ENCODE measurements around the gene ZNF224.

Gene ZNF224

GRCh38 chr19:44093931-44094765 lies at the start of gene ZNF224:
ZNF224 (plus strand) TSS chr19:44094361; CDS start chr19:44097874, 3,513 bp downstream.
- TF ChIP-seq CTCF (IDR thresholded peaks at IDR 0.05) = no peak

DNA sequence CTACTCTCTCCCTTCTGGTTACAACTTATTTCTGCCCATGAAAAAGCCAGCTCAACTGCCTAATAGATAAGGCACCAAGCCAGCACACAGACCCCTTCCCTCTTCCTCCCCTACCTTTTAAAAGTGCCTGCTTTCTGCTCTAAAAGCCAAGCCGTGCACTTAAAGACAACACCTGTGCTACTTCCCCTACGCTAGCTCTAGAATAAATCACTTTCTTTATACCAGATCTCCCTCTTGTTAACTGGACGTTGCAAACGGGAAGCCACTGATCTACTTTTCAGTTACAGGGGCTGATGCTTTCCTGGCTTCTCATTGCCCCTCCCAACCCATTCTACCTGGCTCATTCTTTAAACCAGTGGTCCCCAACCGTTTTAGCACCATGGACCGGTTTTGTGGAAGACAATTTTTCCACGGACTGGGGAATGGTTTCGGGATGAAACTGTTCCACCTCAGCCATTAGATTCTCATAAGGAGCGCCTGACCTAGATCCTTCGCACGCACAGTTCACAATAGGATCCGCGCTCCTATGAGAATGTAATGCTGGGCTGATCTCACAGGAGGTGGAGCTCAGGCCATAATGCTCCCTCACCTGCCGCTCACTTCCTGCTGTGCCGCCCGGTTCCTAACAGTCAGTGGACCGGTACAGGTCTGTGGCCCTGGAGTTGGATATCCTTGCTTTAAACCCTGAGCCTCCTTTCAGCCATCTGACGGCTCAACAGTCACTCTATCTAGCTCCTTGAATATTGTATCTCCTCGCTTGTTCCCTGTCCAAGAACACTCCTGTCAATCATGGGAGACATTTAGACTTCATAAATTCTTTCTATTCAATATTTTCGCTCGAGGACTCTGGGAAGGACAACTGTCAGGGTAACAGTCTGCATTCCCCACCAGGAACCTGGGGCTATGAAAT lies 43.2 kb upstream of the ZNF224 start:
- no peak for TF ChIP-seq CTCF (IDR thresholded peaks at IDR 0.05)

DNA sequence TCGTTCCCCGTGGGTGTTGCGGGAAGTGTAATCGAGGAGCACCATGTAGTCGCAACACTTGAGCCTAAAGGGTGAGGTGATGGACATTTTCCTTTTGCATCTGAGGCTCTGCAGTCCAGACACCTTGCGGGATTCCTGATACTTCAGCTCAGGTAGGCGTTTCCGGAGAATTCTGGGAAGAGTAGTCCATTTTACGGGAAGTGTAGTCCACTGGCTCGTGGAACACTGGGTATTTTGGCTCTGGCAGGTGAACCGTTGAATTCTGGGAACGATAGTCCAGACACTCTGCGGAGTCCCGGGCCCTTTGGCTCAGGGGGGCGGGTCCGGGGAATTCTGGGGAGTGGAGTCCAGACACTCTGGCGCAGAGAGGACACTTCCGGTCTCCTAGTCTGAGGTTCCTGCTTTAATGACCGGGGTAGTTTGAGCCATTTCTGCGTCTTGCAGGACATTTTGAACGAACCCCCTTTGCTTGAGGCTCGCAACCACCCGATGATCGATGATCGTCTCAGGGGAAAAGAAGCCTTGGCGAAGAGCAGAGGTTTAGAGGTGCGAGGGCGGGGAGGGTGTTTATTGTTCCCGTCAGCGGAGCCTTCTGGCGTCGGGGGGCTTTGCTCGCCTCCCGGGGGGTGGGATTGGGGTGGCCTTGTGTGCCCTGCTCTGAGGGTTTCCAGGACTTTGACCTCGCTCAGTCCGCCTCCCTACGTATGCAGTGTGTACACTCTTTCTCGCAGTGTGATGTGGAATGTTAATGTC lies 42.3 kb upstream of the ZNF224 start, which contains the start of gene ZNF223:
Gene ZNF223 (plus strand): TSS at position 387 of the 753 bp plus-strand sequence. CDS start 3,141 bp downstream, outside the sequence.
- no peak for TF ChIP-seq CTCF (IDR thresholded peaks at IDR 0.05)

- TF ChIP-seq CTCF (IDR thresholded peaks at IDR 0.05) = no peak
Measured at GRCh38 chr19:44055870-44056269, 38.3 kb upstream of the ZNF224 start.

- no peak for TF ChIP-seq CTCF (IDR thresholded peaks at IDR 0.05)
Measured at GRCh38 chr19:44059229-44059628, 34.9 kb upstream of the ZNF224 start.

GRCh38 chr19:44061038-44061437 lies 33.1 kb upstream of the ZNF224 start:
- no peak for TF ChIP-seq CTCF (IDR thresholded peaks at IDR 0.05)

- no peak for TF ChIP-seq CTCF (IDR thresholded peaks at IDR 0.05)
Measured at GRCh38 chr19:44066305-44066704, 27.9 kb upstream of the ZNF224 start.

Data from LNCAP (cell line).